ENCODE results near the gene PPP2R2C.

- TF ChIP-seq CTCF (conservative IDR thresholded peaks at IDR 0.05; ENCODE audit: low read length) (peak; percentile 86), EZH2phosphoT487 (IDR thresholded peaks at IDR 0.05; ENCODE audit: borderline replicate concordance) (no peak)
Observed at GRCh38 chr4:6331018-6331417, 141.4 kb downstream of the PPP2R2C start.
